GM19035 (cell line): ENCODE data around the gene TMBIM4.
A peak's percentile ranks its signal among the peaks of the same experiment; 100 is the strongest.

Experiments
- ATAC-seq: cut with Tn5 transposase; IDR thresholded peaks from one replicate; pipeline ENCODE4 v1.9.1; 2021; ENCODE audit not compliant: unreplicated experiment

Gene TMBIM4

GRCh38 chr12:66142826-66143225, 27.0 kb downstream of the TMBIM4 start:
- no peak for ATAC-seq

- no peak for ATAC-seq
Observed at GRCh38 chr12:66141299-66141698, 28.5 kb downstream of the TMBIM4 start.

DNA sequence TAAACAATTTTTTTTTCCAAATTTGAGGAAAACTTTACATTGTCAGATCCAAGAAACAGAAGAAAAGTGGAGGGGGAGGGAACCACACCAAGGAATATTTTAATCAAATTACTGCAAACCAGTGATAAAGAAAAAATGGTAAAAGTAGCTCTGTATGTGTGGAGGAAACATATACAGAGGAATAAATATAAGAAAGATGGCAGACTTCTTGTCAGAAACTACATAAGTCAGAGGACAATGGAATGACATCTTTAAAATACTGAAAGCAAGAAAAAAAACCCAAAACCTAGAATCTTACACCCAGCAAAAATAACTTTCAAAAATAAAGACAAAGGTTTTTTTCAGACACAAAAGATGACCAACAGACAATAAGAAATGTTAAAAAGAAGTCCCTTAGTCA, 29.1 kb downstream of the TMBIM4 start:
- no peak for ATAC-seq

DNA sequence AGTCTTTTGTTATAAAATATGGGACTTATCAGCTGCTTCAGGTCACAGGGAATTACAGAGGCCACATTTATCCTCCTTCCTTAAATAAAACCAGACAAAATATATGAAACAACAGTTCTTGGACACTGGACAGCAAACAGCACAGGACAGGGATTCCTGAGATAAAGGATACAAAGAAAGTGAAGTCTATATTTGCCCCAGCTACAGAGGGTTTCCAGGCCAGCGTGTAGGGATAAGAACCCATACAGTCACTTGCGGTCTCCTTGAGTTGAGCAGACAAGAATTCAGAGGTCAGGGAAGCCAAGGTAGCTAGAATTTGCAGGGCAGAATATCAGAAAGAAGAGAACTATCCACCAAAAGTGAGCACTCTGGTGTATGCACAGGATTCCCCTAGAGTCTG, 30.5 kb downstream of the TMBIM4 start:
- ATAC-seq, result no peak

DNA sequence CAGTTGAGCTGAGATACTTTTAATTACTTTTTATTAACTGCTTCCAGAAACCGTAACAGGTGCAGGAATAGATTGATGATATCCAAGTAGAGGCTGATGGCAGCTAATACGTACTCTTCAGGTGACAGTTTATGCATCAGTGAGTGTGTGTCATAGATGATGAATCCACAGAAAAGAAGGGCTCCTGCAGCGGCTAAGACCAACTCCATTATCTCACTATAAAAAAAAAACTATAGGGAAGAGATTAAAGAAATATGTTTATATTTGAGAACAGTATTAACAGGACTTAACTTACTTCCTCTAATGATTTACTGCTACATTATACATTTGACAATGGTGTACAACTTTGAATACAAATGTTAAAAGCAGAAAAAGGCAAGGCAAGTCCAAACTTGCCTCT, 31.9 kb downstream of the TMBIM4 start:
- no peak for ATAC-seq

GRCh38 chr12:66132408-66132807, 37.4 kb downstream of the TMBIM4 start:
- no peak for ATAC-seq

DNA sequence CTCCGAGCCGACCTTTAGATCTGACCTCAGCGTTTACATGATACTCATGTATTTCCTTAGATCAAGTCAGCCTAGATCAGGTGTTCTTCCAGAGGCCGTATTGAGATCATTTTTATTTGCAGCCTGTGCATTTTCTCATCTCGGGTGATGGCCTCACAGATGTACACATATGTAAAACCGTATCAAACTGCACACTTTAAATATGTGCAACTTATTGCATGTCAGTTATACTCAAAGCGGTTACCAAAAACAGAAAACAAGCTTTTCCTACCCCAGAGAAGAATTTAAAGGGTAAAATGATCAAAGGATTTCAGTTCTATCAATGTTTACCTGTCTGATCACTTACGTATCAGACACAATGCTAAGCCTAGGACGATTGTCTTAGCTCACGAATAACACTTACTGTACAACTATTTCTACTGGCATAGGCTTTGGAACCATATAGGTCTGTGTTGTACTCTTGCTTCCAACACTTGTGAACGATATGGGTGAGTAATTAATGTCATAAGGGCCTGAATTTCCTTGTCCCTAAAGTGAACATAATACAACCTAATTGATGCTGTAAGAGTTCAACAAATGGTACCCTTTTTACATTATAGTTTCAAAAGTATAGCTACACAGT, 38.6 kb downstream of the TMBIM4 start:
- peak; percentile 10 for ATAC-seq

- peak; percentile 97 for ATAC-seq
Observed at GRCh38 chr12:66130267-66131066, 39.3 kb downstream of the TMBIM4 start, which contains the start of gene LLPH. LLPH (minus strand) TSS chr12:66130750; CDS start chr12:66129106, 1,644 bp downstream.

- no peak for ATAC-seq
Observed at GRCh38 chr12:66129934-66130266, 39.9 kb downstream of the TMBIM4 start.

DNA sequence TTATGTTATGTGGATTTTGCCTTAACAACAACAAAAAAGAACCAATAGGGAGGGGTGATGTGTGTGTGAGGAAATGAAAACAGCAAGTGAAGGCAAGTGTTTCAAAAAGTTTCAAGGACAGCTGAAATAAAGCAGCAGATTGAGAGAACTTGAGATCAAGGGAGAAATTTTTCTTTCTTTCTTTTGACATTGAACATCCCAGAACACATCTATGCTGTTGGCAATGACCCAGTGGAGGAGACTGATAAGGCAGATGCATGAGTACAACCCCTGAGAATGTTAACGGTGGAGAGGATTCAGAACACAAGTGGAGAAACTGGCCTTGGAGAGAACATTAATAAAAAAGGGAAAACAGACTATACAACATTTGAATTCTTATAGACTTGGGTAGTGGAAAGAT, 42.1 kb downstream of the TMBIM4 start:
- no peak for ATAC-seq

DNA sequence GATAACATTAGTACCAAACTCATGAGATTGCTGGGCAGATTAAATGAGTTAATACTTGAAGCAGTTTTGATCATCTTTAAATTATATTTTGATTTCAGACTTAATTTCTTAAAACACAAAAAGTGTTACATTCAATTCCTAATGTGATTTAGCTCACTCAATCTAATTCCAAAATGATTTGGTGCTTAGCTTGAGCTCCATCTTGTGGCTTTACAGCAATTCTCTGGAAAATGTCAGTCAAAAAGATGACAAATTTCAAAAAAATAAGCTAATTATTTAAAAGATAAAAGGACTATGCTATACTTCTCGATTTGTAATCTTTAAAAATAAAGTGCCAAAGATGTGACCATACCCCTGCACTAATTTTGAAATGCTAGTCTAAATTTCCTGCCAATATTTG, 49.3 kb downstream of the TMBIM4 start:
- no peak for ATAC-seq

DNA sequence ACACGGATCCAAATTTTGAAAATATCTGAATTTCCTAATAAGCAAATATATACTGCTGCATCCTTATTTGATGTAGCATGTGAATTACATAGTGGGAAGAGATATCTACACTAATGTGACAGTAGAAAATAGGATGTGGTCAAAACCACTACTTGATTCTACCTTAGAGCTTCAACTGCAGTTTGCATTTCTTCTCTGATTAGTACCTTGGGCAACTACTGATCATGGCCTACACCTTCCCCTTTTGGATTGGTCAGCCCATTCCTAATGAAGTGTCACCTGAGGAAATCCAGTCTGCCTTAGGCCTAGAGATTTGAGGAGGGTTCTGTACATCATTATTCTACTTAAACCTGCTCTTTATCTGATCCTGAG, 49.9 kb downstream of the TMBIM4 start:
- no peak for ATAC-seq

- no peak for ATAC-seq
Observed at GRCh38 chr12:66119229-66119869, 50.4 kb downstream of the TMBIM4 start.

GRCh38 chr12:66118240-66118891, 51.4 kb downstream of the TMBIM4 start:
- no peak for ATAC-seq

- no peak for ATAC-seq
Observed at GRCh38 chr12:66117242-66117641, 52.6 kb downstream of the TMBIM4 start.

GRCh38 chr12:66115071-66115600, 54.7 kb downstream of the TMBIM4 start:
- ATAC-seq, result no peak

DNA sequence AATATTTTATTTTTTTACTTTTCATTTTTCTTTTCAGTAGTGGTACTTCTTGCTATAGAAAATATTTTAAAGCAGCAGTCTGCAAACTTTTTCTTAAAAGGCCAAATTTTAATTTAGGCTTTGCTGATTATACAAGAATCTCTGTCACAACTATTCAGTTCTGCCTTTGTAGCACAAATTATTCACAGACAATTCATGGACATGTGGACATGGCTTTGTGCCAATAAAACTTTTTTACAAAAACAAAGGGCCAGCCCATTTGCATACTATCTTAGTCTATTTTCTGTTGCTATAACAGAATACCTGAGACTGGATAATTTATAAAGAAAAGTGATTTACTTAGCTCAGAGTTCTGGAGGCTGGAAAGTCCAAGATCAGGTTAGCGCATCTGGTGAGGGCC, 56.3 kb downstream of the TMBIM4 start:
- ATAC-seq, result no peak

DNA sequence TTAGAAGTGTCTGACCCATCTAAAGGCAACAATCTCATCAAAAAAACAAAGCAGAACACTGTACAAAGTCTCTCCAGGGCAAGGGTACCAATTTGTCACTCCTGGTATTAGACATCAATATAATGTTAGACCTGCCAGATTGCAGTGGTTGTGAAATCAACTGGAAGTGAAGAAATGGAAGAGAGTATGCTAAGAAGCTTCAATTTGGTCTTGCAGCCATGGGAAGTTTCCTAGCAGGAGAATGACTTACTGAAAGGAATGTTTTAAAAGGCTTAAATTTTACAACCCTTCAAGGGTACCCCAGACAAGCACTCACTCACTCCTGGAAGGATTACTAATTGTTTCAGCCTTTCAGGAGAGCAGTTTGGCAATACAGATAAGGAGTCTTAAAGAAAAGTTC, 58.2 kb downstream of the TMBIM4 start:
- ATAC-seq, result no peak

DNA sequence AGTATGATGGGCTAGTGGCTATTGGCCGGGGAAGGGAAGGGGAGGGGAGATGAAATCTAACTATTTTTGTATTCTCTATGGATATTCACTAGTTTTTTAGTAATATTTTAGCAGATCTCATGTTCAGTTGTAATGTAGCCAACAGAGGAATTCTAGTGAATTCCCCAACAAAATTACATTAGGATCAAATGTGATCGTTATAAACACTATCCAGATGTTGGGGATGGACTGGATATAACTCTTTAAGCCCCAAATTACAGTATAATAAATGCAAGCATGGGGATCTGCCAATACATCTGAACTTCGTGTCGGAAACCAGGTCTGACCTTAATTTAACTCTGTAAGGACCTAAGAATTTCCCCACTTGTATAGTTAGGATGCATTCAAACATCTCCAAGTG, 60.7 kb downstream of the TMBIM4 start:
- ATAC-seq, result no peak

DNA sequence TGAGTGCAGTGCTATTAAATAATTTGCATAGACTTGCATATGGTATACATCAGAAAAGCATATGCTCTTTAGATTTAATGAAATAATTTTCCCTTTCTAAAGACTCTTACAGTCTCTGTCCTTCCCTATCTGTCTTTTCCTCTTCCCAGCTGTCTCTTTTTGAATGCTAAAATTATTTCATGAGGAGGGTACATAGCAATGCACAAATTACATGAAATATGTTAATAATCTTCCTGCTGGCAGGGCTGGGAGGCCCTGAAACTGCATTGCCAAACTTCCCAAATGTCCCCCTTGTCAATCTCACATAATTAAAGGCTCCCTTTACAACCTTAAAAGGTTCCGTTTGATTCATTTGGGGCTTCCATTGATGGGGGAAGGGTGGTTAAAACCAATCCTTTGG, 61.4 kb downstream of the TMBIM4 start:
- ATAC-seq, result no peak

DNA sequence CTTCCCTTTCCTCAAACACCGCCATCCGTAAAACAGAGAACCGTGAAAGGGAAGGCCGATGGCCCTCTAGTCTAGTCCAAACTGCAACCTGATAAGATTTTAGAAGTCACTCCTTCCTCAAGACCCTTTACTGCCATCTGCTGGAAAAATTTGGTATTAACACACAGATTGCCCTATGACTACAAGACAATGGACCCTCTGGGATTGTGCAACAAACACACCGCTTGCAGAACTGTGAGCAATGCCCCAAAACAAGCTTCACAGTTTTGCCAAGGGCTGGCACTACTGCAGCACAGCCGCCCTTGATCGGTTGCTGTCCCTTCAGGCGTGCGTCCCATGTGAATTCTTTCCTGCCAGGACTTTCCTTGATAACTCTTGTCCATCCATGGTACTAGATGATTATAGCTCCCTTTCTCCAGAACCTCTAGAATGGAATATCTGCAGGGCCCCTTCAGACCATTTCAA, 62.3 kb downstream of the TMBIM4 start:
- peak; percentile 95 for ATAC-seq
